Right ventricle myocardium superior (tissue), 1 donor: Measurements from ENCODE around the gene CXorf65. TPM values are rescaled to one million over a fixed set of nuclear protein-coding genes. Genes with fewer than 3 reads are reported as not detected.

Experiments used
- ATAC-seq: fragments of 200-7000 bp; cut with Tn5 transposase; one replicate; pipeline ENCODE4 v1.9.1; 2020; ENCODE audit warnings: mild to moderate bottlenecking; ENCODE audit not compliant: poor library complexity
- DNase-seq: peaks from one replicate; pipeline ENCODE4 v3.0.0-alpha.2; 2020
- intact Hi-C: fragments of 100-400 bp; cut with DNase I; formaldehyde crosslinking; loops from one replicate; pipeline ENCODE4 v1.11.2; 2022
- total RNA-seq: library from RNA; stranded (reverse); fragmentation: NEBNext Ultra II Directional; extraction: Animal tissue kit (Norgen Biotek cat#: 25700); gene quantifications from one replicate; pipeline ENCODE4 v1.2.1, GENCODE V29; 2021
- donor health status: DM: no; HTN: yes; CAD: no; lungs with severe emphysema.

The CXorf65 gene
- total RNA-seq, 1 donor from 2014 or later, result not detected

DNA sequence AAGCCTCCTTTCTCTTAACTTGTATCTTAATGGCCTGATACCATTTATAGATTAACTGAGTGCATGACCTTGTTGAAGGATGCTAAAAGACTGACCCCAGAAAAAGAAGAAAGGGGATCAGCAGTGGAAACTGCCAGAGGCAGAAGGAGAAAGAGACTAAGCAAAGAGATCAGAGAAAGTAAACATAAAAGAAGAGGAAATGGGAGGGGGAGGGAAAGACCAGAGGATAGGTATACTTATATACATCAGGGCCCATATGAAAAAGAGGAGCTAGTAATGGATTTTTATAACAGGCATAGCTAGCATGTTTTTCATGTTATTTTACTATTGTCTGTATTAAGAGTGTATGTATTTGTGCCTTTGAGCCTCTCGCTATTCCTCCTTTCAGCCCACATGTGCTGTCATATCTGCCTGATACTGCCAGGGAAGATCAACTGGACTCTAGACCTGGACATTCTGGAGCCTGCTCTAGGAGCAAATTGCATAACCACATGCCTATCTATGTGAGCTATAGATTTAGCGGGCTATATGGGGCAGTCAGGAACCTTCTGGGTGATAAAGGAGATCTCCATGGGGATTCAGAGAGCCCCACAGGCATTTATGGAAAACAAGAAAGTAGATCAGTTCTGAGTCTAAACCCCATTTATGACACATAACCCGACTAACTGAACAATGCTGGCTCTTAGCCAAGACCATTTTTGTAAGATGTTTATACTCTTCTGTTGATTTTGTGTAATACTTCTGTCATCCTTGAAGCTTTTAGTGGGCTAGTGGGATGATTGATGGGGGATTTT, 25.0 kb downstream of the CXorf65 start:
- DNase-seq (no peak), ATAC-seq (no peak)
- intact Hi-C loops, result no loop called here

DNA sequence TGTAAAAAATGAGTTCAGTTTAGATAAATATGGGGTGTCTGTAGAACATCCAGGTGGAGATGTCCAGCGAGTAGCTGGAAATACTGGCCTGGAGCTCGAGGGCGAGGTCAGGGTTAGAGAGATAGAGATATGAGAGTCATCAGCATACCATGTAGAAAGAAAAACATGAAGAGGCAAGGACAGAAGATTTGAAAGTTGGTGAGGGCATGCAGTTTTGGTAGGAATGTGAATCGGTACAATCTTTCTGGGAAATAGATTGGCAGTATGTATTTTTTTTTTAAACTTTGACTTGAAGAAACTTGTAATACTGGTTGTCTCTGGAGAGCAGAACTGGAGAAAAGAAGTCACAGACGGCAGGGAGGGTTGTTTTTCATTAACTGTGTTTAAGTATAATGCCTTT, 36.0 kb downstream of the CXorf65 start:
- DNase-seq, result no peak
- no peak for ATAC-seq
- intact Hi-C loops, result no loop called here

DNA sequence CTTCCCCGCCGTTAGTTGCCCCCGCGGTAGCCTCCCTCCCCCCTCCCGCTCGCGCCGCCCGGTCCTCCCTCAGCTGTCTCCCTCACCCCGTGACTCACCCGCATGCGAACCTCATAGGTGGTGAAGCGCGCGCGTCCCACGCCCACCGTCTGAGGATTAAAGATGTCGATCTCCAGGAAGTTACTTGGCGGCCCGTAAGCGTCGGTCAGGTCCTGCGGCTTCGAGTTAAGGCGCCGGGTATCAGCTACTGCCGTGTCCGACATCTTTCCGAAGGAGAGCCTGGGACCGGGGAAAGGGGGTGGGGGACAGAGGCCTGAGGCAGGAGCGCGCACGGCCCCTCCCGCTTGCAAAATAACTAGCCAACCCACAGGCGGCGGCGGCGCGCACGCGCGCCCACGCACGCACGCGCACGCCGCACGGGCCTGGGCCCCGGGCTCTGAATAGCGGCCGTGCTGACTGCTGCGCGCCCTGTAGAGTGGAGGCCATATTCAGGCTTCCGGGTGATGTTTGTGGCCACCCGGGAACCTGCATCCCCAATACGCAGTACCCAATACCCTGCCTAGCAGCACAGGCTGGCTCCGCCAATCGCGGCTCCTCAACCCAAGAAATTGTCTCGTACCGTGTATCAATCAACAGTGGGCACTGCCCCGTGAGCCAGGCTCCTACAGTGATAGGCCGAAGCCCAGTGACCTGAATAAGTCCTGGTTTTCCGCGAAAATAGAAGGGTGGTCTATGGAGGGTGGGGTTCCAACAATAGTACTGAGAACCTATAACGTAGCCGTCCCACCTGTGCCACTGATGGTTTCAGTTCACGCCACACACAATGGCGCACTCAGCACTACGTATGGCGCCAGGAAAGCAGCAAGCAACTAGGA, 38.3 kb downstream of the CXorf65 start, which contains the start of gene SNX12:
SNX12 (minus strand) TSS at position 291 of the 875 bp plus-strand sequence; CDS start at position 263, 28 bp downstream.
- intact Hi-C loops, result no loop called here
- DNase-seq (peak; percentile 94), ATAC-seq (peak; percentile 99)

DNA sequence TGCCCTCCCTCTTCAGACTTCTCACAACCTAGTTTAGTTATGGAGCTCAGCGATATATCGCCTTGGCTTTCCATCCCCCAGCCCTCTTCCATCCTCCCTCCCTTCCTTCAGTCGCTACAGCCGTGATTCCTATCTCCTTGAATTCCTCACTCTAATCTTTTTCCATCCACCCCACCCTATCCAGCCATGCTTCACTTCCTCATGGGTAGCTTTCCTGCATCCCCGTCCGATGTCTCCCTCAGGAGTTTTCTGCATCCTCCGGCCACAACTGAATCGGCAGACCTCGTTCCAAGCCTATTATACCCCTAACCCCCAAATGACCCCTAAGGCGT, 38.9 kb downstream of the CXorf65 start:
- ATAC-seq, result peak; percentile 3
- intact Hi-C loops, result no loop called here
- DNase-seq, result no peak

GRCh38 chrX:71067089-71067488, 39.5 kb downstream of the CXorf65 start:
- no peak for DNase-seq
- intact Hi-C loops, result no loop called here
- no peak for ATAC-seq

DNA sequence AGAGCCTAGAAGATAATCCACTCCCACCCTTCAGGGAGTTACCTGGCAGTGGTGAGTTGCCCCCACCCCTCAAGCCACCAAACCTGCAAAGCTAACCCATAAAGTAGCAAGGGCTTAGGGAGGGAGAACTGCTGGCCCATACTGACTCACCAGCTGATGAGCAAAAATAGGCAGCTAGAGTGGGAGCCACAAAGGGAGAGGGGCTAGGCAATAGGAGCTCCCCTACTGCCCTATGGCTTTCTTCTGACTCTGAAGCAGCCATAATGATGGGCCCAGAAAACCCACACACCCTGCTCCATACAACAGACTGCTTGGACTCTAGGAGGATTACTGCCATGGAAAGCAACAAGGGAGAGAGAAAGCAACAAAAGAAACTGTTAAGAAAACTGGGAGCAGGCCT, 46.4 kb downstream of the CXorf65 start:
- intact Hi-C loops, result no loop called here
- ATAC-seq (no peak), DNase-seq (no peak)

GRCh38 chrX:71057848-71058530, 48.6 kb downstream of the CXorf65 start:
- intact Hi-C loops, result no loop called here
- DNase-seq, result no peak
- no peak for ATAC-seq

DNA sequence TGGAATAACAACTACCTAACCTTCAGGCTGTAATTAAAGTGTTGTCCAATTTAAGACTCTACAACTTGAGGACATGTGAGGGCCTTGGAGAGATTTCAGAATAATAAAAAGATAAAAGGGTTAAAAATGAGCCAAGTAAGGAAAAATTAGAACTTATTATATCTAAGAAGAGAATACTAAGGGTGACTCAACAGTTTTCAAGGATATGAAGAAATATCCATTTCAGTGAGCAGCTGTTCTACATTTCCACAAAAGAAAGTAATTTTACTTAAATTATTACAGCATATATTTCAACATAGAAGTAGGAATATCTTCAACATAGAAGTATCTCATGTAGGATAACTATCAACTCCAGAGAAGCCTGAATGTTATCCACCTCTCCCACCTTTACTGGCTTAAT, 49.7 kb downstream of the CXorf65 start:
- intact Hi-C loops, result no loop called here
- ATAC-seq, result no peak

More for the DNA sequence above, 49.7 kb downstream of the CXorf65 start:
- no peak for DNase-seq

Other genes starting within 250 kb of the CXorf65 start
- not detected for gene TEX11, start 198.0 kb downstream of the CXorf65 start, total RNA-seq
- gene SLC7A3, start 175.6 kb downstream of the CXorf65 start, total RNA-seq, result not detected
- 45.0 TPM for gene SNX12, start 38.4 kb downstream of the CXorf65 start, total RNA-seq
- 55.6 TPM for gene FOXO4, start 10.9 kb downstream of the CXorf65 start, total RNA-seq
- 0.89 TPM for gene IL2RG, start 4.8 kb upstream of the CXorf65 start, total RNA-seq
- gene MED12, start 11.9 kb upstream of the CXorf65 start, total RNA-seq, result 18.3 TPM
- gene NLGN3, start 38.1 kb upstream of the CXorf65 start, total RNA-seq, result 0.38 TPM
- not detected for gene GJB1, start 116.5 kb upstream of the CXorf65 start, total RNA-seq
- gene ZMYM3, start 147.4 kb upstream of the CXorf65 start, total RNA-seq, result 13.0 TPM
- 89.9 TPM for gene NONO, start 176.9 kb upstream of the CXorf65 start, total RNA-seq
- gene ITGB1BP2, start 195.0 kb upstream of the CXorf65 start, total RNA-seq, result 104 TPM